ENCODE results near the gene KPNA3.

GRCh38 chr13:49664606-49665005, 127.9 kb downstream of the KPNA3 start:
- TF ChIP-seq, protein P1, sequence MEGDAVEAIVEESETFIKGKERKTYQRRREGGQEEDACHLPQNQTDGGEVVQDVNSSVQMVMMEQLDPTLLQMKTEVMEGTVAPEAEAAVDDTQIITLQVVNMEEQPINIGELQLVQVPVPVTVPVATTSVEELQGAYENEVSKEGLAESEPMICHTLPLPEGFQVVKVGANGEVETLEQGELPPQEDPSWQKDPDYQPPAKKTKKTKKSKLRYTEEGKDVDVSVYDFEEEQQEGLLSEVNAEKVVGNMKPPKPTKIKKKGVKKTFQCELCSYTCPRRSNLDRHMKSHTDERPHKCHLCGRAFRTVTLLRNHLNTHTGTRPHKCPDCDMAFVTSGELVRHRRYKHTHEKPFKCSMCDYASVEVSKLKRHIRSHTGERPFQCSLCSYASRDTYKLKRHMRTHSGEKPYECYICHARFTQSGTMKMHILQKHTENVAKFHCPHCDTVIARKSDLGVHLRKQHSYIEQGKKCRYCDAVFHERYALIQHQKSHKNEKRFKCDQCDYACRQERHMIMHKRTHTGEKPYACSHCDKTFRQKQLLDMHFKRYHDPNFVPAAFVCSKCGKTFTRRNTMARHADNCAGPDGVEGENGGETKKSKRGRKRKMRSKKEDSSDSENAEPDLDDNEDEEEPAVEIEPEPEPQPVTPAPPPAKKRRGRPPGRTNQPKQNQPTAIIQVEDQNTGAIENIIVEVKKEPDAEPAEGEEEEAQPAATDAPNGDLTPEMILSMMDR (conservative IDR thresholded peaks at IDR 0.05) = no peak
- TF ChIP-seq EZH2 (IDR thresholded peaks at IDR 0.05; ENCODE audit: low read depth) = no peak
